Hepatocyte (in vitro differentiated cells): ENCODE data around the gene PORCN.

Experiments
- EZH2 ChIP-seq: fragments of 200-600 bp; sonication (generic); IDR thresholded peaks from 2 replicates; pipeline ENCODE4 v1.6.1; 2016; ENCODE audit warnings: antibody characterized with exemption, mild to moderate bottlenecking, borderline replicate concordance
- EZH2phosphoT487 ChIP-seq: fragments of 200-600 bp; sonication (generic); IDR thresholded peaks from one replicate; pipeline ENCODE4 v1.6.1; 2018; ENCODE audit warnings: antibody characterized with exemption, mild to moderate bottlenecking, low read depth, moderate library complexity; ENCODE audit not compliant: unreplicated experiment, severe bottlenecking
- TF ChIP-seq, protein P1 (sequence below): fragments of 200-600 bp; sonication (generic); IDR thresholded peaks from 2 replicates; pipeline ENCODE4 v1.5.1; 2016; ENCODE audit warnings: antibody characterized with exemption, mild to moderate bottlenecking; ENCODE audit not compliant: poor library complexity

DNA sequence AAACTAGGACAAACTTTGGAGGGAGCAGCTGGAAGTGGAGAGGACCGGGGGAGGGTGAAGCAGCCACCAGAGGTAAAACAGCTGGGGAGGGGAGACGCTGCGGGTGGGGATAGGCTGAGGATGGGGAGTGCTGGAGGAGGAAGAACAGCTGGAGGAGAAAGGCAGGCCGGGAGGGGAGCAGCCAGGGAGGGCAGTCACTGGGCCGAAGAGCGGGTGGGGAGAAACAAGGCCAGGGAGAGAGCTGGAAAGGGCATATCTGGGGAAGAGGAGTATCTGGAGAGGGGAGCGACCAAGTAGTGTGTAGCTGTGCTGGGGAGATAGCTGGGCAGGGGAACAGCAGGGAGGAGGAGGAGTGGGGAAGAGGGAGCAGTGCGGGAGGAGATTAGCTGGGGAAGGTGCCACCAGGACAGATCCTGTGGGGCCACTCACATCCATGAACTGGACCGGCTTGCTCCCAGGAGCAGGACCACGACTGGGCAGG is 41.5 kb upstream of the PORCN start:
- TF ChIP-seq, protein P1, sequence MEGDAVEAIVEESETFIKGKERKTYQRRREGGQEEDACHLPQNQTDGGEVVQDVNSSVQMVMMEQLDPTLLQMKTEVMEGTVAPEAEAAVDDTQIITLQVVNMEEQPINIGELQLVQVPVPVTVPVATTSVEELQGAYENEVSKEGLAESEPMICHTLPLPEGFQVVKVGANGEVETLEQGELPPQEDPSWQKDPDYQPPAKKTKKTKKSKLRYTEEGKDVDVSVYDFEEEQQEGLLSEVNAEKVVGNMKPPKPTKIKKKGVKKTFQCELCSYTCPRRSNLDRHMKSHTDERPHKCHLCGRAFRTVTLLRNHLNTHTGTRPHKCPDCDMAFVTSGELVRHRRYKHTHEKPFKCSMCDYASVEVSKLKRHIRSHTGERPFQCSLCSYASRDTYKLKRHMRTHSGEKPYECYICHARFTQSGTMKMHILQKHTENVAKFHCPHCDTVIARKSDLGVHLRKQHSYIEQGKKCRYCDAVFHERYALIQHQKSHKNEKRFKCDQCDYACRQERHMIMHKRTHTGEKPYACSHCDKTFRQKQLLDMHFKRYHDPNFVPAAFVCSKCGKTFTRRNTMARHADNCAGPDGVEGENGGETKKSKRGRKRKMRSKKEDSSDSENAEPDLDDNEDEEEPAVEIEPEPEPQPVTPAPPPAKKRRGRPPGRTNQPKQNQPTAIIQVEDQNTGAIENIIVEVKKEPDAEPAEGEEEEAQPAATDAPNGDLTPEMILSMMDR = no peak
- no peak for TF ChIP-seq EZH2
- TF ChIP-seq EZH2phosphoT487 = no peak
